IPS-20b (cell line): ENCODE measurements around the gene P4HB.

ENCODE experiments used
- H3K27ac ChIP-seq: one replicate; pipeline ENCODE4 v1.5.1; 2013; ENCODE audit warnings: low read length
- H3K27me3 ChIP-seq: 2 replicates; pipeline ENCODE4 v1.6.1; 2013; ENCODE audit warnings: mild to moderate bottlenecking, low read length, inconsistent platforms; ENCODE audit not compliant: insufficient read depth
- H3K36me3 ChIP-seq: 2 replicates; pipeline ENCODE4 v1.6.1; 2013; ENCODE audit warnings: low read depth, mild to moderate bottlenecking, inconsistent platforms, low read length, moderate library complexity; ENCODE audit not compliant: insufficient read depth
- H3K4me1 ChIP-seq: 2 replicates; pipeline ENCODE4 v1.6.1; 2013; ENCODE audit warnings: mild to moderate bottlenecking, control low read depth, inconsistent platforms, low read length, moderate library complexity; ENCODE audit not compliant: insufficient read depth
- H3K4me3 ChIP-seq: 2 replicates; pipeline ENCODE4 v1.5.1; 2013; ENCODE audit warnings: mild to moderate bottlenecking, low read length, inconsistent platforms
- H3K9ac ChIP-seq: 2 replicates; pipeline ENCODE4 v1.6.1; 2013; ENCODE audit warnings: low read depth, mild to moderate bottlenecking, inconsistent platforms, low read length, moderate library complexity
- H3K9me3 ChIP-seq: 2 replicates; pipeline ENCODE4 v1.6.1; 2013; ENCODE audit warnings: mild to moderate bottlenecking, low read depth, low read length, inconsistent platforms; ENCODE audit not compliant: insufficient read depth

Gene P4HB

DNA sequence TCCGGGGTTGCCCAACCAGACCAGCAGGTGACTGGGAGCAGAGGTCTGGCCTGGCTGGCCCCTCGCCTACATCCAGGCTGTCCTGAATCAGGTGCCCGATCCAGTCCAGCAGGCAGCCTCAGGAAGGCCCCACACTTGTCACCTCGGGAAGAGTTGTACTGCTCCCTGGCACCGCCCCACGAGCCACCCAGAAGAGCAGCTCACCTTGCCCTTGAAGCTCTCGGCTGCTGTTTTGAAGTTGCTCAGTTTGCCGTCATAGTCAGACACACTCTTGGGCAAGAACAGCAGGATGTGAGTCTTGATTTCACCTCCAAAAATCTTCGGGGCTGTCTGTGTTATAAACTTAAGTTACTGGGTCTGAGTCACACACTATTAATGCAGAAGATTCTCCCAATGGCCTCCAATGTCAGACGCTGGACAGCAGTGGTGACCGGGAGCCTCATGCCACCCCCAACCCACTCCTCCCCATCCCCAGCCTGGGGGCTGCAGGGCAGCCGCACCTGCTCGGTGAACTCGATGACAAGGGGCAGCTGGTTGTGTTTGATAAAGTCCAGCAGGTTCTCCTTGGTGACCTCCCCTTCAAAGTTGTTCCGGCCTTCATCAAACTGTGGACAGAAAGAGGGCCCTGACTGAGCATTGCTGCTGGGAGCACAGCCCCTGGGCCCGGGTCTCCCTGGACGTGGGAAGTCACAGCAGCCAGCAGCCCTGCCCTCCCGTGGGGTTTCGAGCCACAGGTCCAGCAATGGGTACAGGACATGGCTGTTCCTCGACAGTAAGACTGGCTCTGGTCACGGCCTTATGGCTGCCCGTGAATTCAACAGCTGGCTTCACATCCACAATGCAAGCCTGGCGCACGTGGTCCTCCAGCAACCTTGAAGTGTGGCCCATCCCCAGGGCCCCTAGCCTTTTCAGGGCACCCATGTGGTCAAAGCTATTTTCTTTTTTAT lies 13.3 kb downstream of the P4HB start:
- H3K9me3 ChIP-seq = no peaks in the 10 kb centered on the region
- peaks cover 69% of the 10 kb centered on the region for H3K36me3 ChIP-seq
- no peak overlapping the region for H3K27ac ChIP-seq
- H3K4me3 ChIP-seq = no peak overlapping the region
- no peak overlapping the region for H3K9ac ChIP-seq
- H3K27me3 ChIP-seq = no peaks in the 10 kb centered on the region
- H3K4me1 ChIP-seq = no peaks in the 10 kb centered on the region

DNA sequence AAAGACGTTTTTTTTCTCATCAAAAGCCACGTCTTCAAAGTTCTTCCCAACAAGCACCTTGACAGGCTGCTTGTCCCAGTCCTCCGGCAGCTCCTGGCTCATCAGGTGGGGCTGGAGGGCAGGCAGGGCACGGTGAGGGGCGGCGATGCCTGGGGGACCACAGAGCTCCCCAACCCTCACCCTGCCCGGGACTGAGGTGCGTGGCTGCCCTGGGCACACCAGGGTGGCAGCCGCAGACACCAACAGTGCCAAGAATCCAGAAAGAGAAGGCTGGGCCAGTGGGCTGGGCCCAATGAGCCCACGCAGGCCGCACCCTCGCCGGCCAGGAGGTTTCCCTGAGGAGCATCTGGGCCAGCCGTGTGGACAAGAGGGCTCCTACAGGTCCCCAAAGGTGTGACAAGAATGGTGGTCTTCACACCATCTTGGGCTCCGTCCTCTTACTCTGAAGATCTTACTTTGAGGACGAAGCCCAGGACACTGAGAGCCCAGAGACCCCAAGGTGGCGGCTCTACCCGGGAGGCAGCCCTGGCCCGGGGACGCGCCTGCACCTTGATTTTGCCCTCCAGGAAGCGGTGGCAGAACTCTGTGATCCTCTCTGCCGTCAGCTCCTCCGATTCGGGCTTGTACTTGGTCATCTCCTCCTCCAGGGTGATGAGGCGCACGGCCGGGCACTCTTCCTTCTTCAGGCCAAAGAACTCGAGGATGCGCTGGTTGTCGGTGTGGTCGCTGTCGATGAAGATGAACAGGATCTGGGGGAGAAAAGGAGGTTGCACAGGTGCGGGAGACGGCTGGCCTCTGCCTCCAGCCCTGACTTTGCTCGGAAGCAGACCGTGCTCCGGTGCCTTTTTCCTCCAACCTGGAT lies 14.2 kb downstream of the P4HB start:
- Histone ChIP-seq H3K36me3 (peaks cover 60% of the 10 kb centered on the region), H3K27ac (no peak overlapping the region), H3K4me3 (no peak overlapping the region), H3K9me3 (no peaks in the 10 kb centered on the region), H3K27me3 (no peaks in the 10 kb centered on the region), H3K9ac (no peak overlapping the region), H3K4me1 (no peaks in the 10 kb centered on the region)

DNA sequence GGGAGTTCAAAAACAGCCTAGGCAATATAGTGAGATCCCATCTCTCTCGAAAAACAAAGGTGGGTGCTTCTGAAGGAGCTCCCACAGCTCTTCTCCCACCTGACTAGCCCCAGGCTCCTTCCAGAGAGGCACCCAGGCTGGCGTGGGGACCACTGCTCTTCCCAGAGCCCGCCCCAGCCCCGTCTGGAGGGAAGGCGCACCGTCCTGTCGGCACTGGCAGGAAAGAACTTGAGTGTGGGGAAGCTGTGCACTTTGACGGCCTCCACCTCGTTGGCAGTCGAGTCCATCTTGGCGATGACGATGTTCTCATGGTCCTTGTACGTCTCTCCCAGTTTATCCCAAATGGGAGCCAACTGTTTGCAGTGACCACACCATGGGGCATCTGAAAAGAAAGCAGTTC lies 15.0 kb downstream of the P4HB start:
- Histone ChIP-seq H3K4me1 (no peaks in the 10 kb centered on the region), H3K36me3 (peaks cover 59% of the 10 kb centered on the region), H3K9me3 (no peaks in the 10 kb centered on the region), H3K9ac (no peak overlapping the region), H3K27ac (no peak overlapping the region), H3K27me3 (no peaks in the 10 kb centered on the region), H3K4me3 (no peak overlapping the region)

- Histone ChIP-seq H3K4me1 (no peaks in the 10 kb centered on the region), H3K9ac (no peak overlapping the region), H3K27ac (no peak overlapping the region), H3K36me3 (peaks cover 59% of the 10 kb centered on the region), H3K27me3 (no peaks in the 10 kb centered on the region), H3K9me3 (no peaks in the 10 kb centered on the region), H3K4me3 (no peak overlapping the region)
Measured at GRCh38 chr17:81844887-81845286, 15.4 kb downstream of the P4HB start.

DNA sequence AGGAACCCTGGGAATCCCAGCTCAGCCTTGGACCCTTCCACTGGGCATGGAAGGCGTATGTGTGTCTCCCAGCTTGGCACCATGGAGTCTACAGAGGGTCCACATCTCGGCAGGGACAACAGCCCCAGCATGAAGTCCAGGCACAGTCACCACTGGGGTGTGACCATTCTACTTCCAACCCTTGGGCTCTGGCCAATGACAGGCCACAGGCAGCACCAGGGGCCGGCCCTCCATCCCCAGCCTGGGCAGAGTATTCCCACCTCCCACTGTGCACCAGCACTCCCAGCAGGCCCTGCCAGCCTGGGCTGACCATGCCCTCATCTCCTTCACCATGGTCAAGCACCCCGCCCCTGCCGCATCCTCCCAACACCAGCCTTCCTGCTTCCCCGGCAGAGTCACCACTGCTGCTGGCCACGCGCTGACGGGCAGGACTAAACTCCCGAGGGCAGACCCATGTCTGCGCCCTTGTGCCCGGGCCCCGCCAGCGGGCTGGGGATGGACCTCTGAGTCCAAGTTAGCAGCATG lies 15.9 kb downstream of the P4HB start:
- no peaks in the 10 kb centered on the region for H3K4me1 ChIP-seq
- no peak overlapping the region for H3K9ac ChIP-seq
- H3K27ac ChIP-seq = no peak overlapping the region
- H3K4me3 ChIP-seq = no peak overlapping the region
- H3K27me3 ChIP-seq = no peaks in the 10 kb centered on the region
- no peaks in the 10 kb centered on the region for H3K9me3 ChIP-seq
- H3K36me3 ChIP-seq = peaks cover 59% of the 10 kb centered on the region

GRCh38 chr17:81843713-81844326 lies 16.5 kb downstream of the P4HB start:
- no peak overlapping the region for H3K4me3 ChIP-seq
- no peaks in the 10 kb centered on the region for H3K27me3 ChIP-seq
- H3K9ac ChIP-seq = no peak overlapping the region
- no peak overlapping the region for H3K27ac ChIP-seq
- no peaks in the 10 kb centered on the region for H3K4me1 ChIP-seq
- H3K36me3 ChIP-seq = peaks cover 59% of the 10 kb centered on the region
- no peaks in the 10 kb centered on the region for H3K9me3 ChIP-seq

GRCh38 chr17:81842725-81843504 lies 17.4 kb downstream of the P4HB start:
- Histone ChIP-seq H3K9me3 (no peaks in the 10 kb centered on the region), H3K27ac (no peak overlapping the region), H3K4me1 (no peaks in the 10 kb centered on the region), H3K4me3 (no peak overlapping the region), H3K9ac (no peak overlapping the region), H3K36me3 (peaks cover 55% of the 10 kb centered on the region), H3K27me3 (no peaks in the 10 kb centered on the region)

DNA sequence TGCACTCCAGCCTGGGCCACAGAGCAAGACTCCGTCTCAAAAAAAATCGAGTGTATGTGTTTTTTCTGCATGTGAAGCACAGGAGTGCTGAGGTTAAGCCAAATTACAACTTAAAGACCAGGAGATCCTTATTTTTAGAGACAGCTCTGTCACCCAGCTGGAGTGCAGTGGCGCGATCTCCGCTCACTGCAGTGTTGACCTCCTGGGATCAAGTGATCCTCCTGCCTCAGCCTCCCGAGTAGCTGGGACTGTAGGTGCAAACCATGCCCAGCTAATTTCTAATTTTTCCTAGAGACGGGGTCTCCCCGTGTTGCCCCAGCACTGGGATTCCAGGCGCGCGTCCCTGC lies 18.0 kb downstream of the P4HB start:
- Histone ChIP-seq H3K9me3 (no peaks in the 10 kb centered on the region), H3K9ac (no peak overlapping the region), H3K4me3 (no peak overlapping the region), H3K4me1 (no peaks in the 10 kb centered on the region), H3K27me3 (no peaks in the 10 kb centered on the region), H3K36me3 (peaks cover 51% of the 10 kb centered on the region), H3K27ac (no peak overlapping the region)

GRCh38 chr17:81841866-81842265 lies 18.5 kb downstream of the P4HB start:
- no peaks in the 10 kb centered on the region for H3K27me3 ChIP-seq
- H3K4me3 ChIP-seq = no peak overlapping the region
- no peak overlapping the region for H3K27ac ChIP-seq
- no peaks in the 10 kb centered on the region for H3K4me1 ChIP-seq
- H3K9ac ChIP-seq = no peak overlapping the region
- peaks cover 46% of the 10 kb centered on the region for H3K36me3 ChIP-seq
- no peaks in the 10 kb centered on the region for H3K9me3 ChIP-seq

DNA sequence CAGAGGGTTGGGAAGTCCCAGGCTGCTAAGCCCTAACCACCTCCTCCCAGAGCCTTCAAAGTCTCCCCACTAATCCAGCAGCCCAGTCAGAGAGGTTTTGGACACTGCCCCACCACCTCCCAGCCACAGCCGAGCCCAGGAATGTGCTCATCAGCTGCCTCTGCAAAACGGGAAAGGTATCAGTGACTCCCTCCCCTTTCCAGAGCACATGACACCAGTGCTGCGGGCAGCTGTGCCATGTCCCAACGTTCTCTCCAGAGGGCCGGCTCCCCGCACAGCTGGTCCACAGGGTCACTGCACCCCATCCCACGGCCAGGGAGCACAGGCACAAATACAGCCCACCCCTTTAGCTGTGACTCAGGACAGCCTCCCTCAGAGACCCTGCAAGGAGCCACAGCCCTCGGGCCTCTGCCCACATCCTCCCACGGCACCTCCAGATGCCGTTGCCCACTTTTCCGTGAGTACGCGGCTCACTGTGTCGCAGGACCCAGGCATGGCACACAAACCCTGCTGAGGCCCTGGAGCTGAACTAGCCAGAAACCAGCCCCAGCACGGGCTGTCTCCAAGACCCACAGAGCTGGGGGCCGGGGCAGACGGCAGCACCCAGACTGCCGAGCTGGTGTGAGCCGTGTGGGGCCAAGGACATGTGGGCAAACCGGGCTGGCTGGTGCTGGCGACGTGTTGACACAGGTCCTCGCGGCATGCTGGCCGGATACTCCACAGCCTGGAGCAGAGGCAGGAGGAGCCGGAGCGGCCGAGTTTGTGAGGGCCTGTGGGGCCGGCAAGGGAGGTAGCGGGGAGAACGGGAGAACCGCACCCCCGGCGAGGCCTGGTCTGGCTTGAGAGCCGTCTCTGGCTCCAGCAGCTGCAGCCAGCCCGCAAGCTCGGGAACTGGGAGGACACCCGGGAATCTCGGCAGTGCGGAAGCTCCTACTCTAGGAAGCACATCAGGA lies 19.2 kb downstream of the P4HB start:
- no peak overlapping the region for H3K9ac ChIP-seq
- H3K36me3 ChIP-seq = peaks cover 38% of the 10 kb centered on the region
- H3K27ac ChIP-seq = no peak overlapping the region
- H3K9me3 ChIP-seq = no peaks in the 10 kb centered on the region
- no peaks in the 10 kb centered on the region for H3K27me3 ChIP-seq
- H3K4me3 ChIP-seq = no peak overlapping the region
- no peaks in the 10 kb centered on the region for H3K4me1 ChIP-seq
